ENCODE data around the gene SEMA3D.

- TF ChIP-seq CTCF (IDR thresholded peaks at IDR 0.05; ENCODE audit: insufficient read depth, low read depth, low read length) (no peak), EZH2 (IDR thresholded peaks at IDR 0.05; ENCODE audit: insufficient read depth, low read length) (no peak)
Observed at GRCh38 chr7:85201209-85201608, 14.4 kb upstream of the SEMA3D start.
